ENCODE measurements around the gene EGLN3. TPM values are rescaled to one million over a fixed set of nuclear protein-coding genes. Genes with fewer than 3 reads are reported as not detected.

EGLN3 gene
- total RNA-seq, 1 experiment from 2014 or later = 3.6 TPM

GRCh38 chr14:33910435-33910834 lies 40.4 kb downstream of the EGLN3 start:
- TF ChIP-seq POLR2AphosphoS5 (IDR thresholded peaks at IDR 0.05; ENCODE audit: low read depth, low read length) = no peak
- TF ChIP-seq, protein P1, sequence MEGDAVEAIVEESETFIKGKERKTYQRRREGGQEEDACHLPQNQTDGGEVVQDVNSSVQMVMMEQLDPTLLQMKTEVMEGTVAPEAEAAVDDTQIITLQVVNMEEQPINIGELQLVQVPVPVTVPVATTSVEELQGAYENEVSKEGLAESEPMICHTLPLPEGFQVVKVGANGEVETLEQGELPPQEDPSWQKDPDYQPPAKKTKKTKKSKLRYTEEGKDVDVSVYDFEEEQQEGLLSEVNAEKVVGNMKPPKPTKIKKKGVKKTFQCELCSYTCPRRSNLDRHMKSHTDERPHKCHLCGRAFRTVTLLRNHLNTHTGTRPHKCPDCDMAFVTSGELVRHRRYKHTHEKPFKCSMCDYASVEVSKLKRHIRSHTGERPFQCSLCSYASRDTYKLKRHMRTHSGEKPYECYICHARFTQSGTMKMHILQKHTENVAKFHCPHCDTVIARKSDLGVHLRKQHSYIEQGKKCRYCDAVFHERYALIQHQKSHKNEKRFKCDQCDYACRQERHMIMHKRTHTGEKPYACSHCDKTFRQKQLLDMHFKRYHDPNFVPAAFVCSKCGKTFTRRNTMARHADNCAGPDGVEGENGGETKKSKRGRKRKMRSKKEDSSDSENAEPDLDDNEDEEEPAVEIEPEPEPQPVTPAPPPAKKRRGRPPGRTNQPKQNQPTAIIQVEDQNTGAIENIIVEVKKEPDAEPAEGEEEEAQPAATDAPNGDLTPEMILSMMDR (IDR thresholded peaks at IDR 0.05) = no peak
- TF ChIP-seq, protein P2, sequence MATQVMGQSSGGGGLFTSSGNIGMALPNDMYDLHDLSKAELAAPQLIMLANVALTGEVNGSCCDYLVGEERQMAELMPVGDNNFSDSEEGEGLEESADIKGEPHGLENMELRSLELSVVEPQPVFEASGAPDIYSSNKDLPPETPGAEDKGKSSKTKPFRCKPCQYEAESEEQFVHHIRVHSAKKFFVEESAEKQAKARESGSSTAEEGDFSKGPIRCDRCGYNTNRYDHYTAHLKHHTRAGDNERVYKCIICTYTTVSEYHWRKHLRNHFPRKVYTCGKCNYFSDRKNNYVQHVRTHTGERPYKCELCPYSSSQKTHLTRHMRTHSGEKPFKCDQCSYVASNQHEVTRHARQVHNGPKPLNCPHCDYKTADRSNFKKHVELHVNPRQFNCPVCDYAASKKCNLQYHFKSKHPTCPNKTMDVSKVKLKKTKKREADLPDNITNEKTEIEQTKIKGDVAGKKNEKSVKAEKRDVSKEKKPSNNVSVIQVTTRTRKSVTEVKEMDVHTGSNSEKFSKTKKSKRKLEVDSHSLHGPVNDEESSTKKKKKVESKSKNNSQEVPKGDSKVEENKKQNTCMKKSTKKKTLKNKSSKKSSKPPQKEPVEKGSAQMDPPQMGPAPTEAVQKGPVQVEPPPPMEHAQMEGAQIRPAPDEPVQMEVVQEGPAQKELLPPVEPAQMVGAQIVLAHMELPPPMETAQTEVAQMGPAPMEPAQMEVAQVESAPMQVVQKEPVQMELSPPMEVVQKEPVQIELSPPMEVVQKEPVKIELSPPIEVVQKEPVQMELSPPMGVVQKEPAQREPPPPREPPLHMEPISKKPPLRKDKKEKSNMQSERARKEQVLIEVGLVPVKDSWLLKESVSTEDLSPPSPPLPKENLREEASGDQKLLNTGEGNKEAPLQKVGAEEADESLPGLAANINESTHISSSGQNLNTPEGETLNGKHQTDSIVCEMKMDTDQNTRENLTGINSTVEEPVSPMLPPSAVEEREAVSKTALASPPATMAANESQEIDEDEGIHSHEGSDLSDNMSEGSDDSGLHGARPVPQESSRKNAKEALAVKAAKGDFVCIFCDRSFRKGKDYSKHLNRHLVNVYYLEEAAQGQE (IDR thresholded peaks at IDR 0.05; ENCODE audit: insufficient read depth in 1 of 2, low read depth in 2 of 2, low read length in 1 of 2) = no peak
- TF ChIP-seq SIN3A (IDR thresholded peaks at IDR 0.05; ENCODE audit: borderline replicate concordance, insufficient read depth, low read depth, low read length) = no peak
- no peak for TF ChIP-seq TCF7L2 (IDR thresholded peaks at IDR 0.05; ENCODE audit: low read depth, low read length)
- no TSS peak for BruUV-seq (replicated peaks)
- Histone ChIP-seq H3K27ac (ENCODE audit: low read length) (no peak overlapping the region), H3K36me3 (ENCODE audit: control insufficient read depth, insufficient read depth, low read length) (no peaks in the 10 kb centered on the region), H3K9me3 (ENCODE audit: control insufficient read depth, insufficient read depth, low read depth, low read length) (no peaks in the 10 kb centered on the region), H3K4me3 (ENCODE audit: low read depth in 2 of 2, low read length in 2 of 2) (no peak overlapping the region), H3K4me1 (ENCODE audit: control insufficient read depth, insufficient read depth, low read length) (no peaks in the 10 kb centered on the region), H3K27me3 (ENCODE audit: control insufficient read depth, insufficient read depth, low read length) (no peaks in the 10 kb centered on the region)
- no peak for ATAC-seq
- in situ Hi-C loops (cut with HindIII; ENCODE audit: low pct_unique_long_range_greater_than_20kb, low sequenced_read_pairs) (no loop called here), intact Hi-C loops (cut with micrococcal nuclease; ENCODE audit: unreplicated experiment) (no loop called here)
- ChIA-PET CTCF (no interaction called here), POLR2A (no interaction called here)
- no peak for DNase-seq (ENCODE audit: low read depth, low spot score)

- no TSS peak for BruUV-seq (replicated peaks)
- H3K36me3 ChIP-seq (ENCODE audit: control insufficient read depth, insufficient read depth, low read length) = no peaks in the 10 kb centered on the region
- intact Hi-C loops (cut with micrococcal nuclease; ENCODE audit: unreplicated experiment) (no loop called here), in situ Hi-C loops (cut with HindIII; ENCODE audit: low pct_unique_long_range_greater_than_20kb, low sequenced_read_pairs) (no loop called here)
- no peak overlapping the region for H3K27ac ChIP-seq (ENCODE audit: low read length)
- ATAC-seq (no peak), DNase-seq (ENCODE audit: low read depth, low spot score) (no peak)
- H3K4me1 ChIP-seq (ENCODE audit: control insufficient read depth, insufficient read depth, low read length) = no peaks in the 10 kb centered on the region
- H3K27me3 ChIP-seq (ENCODE audit: control insufficient read depth, insufficient read depth, low read length) = no peaks in the 10 kb centered on the region
- H3K4me3 ChIP-seq (ENCODE audit: low read depth in 2 of 2, low read length in 2 of 2) = no peak overlapping the region
- ChIA-PET CTCF (no interaction called here), POLR2A (interaction anchor here (0.6 kb wide), 1 partner anchor 724 kb away, joined by 3 read pairs; no protein-coding TSS in a partner anchor)
- H3K9me3 ChIP-seq (ENCODE audit: control insufficient read depth, insufficient read depth, low read depth, low read length) = no peaks in the 10 kb centered on the region
- no peak for TF ChIP-seq POLR2AphosphoS5 (IDR thresholded peaks at IDR 0.05; ENCODE audit: low read depth, low read length)
- no peak for TF ChIP-seq TCF7L2 (IDR thresholded peaks at IDR 0.05; ENCODE audit: low read depth, low read length)
- TF ChIP-seq SIN3A (IDR thresholded peaks at IDR 0.05; ENCODE audit: borderline replicate concordance, insufficient read depth, low read depth, low read length) = no peak
- TF ChIP-seq, protein P2 (IDR thresholded peaks at IDR 0.05; ENCODE audit: insufficient read depth in 1 of 2, low read depth in 2 of 2, low read length in 1 of 2) = no peak
- TF ChIP-seq, protein P1 (IDR thresholded peaks at IDR 0.05) = no peak
Observed at GRCh38 chr14:33909380-33910084, 41.3 kb downstream of the EGLN3 start.
